Measurements from ENCODE around the gene RELA. TPM values are rescaled to one million over a fixed set of nuclear protein-coding genes. Genes with fewer than 3 reads are reported as not detected.
"Not testable (repeated sequence)": the region's sequence is repeated elsewhere in the genome, so short reads cannot be mapped to it uniquely, and the experiment has no call there.

The RELA gene
- total RNA-seq, 2 donors from 2014 or later, result 81.7 to 97.8 TPM

DNA sequence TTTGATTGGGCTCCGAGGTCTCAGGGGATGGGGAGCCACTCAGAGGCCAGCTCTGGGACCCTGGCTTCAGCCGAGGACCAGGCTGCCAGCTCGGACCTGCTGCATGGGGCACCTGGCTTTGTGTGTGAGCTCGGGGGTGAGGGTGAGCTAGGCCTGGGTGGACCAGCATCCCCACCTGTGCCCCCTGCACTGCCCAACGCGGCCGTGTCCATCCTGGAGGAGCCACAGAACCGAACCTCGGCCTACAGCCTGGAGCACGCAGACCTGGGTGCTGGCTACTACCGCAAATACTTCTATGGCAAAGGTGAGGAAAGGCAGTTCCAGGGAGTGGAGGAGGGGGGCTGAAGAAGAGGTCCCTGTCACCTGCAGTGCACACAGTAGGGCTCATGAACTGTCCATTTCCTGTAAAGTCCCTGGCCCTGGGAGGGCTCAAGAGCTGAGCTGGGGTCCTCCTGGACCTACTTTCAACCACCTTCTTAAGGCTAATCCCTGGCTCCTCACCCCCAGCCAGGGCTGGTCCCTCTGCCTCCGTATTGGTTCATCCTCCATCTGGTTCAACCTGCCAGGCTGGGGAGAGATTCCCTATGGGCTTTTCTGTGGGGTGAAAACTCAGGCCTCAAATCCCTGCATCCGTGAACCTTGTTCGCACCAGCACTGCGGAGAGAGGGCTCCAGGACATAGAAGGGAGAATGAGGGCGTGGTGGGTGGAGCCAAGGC, 21.3 kb downstream of the RELA start:
- Mint-ChIP-seq H3K36me3 (peaks cover 23 to 32% of the 10 kb centered on the region in 2 donors), H3K9me3 (no peaks in the 10 kb centered on the region), H3K27ac (peak overlapping the region; percentile 79 to 93)
- DNase-seq (ENCODE audit: low spot score in 2 of 2) (no peak), ATAC-seq (no peak)

DNA sequence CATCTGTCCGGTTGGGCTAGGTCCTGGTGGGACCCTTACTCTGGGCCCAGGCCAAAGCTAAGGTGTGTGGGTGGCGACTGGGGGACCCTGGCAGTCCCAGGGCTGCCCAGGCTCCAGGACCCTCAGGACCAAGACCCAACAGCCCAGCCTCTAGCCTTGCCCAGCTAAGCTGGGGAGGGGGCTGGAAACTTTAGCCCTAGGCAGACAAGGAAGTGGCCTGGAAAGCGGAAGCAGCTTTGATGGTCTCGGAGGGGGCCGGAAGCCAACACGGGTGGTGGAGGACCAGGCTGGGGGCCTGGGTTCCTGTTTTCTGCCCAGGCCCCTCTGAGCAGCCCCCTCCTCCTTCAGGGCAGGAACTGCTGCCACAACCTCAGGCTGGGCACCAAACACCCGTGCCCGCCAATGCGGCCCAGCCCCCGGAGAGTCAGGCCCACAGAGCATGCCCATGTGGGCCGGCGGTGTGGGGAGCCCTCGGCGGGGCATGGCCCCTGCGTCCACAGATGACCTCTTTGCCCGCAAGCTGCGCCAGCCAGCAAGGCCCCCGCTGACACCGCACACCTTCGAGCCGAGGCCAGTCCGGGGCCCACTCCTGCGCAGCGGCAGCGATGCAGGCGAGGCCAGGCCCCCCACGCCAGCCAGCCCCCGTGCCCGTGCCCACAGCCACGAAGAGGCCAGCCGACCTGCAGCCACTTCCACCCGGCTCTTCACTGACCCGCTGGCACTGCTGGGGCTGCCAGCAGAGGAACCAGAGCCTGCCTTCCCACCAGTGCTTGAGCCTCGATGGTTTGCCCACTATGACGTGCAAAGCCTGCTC, 22.0 kb downstream of the RELA start:
- Mint-ChIP-seq H3K36me3 (peaks cover 23 to 32% of the 10 kb centered on the region in 2 donors), H3K9me3 (no peaks in the 10 kb centered on the region), H3K27ac (peak overlapping the region; percentile 86 to 93)
- ATAC-seq (no peak), DNase-seq (ENCODE audit: low spot score in 2 of 2) (no peak)

DNA sequence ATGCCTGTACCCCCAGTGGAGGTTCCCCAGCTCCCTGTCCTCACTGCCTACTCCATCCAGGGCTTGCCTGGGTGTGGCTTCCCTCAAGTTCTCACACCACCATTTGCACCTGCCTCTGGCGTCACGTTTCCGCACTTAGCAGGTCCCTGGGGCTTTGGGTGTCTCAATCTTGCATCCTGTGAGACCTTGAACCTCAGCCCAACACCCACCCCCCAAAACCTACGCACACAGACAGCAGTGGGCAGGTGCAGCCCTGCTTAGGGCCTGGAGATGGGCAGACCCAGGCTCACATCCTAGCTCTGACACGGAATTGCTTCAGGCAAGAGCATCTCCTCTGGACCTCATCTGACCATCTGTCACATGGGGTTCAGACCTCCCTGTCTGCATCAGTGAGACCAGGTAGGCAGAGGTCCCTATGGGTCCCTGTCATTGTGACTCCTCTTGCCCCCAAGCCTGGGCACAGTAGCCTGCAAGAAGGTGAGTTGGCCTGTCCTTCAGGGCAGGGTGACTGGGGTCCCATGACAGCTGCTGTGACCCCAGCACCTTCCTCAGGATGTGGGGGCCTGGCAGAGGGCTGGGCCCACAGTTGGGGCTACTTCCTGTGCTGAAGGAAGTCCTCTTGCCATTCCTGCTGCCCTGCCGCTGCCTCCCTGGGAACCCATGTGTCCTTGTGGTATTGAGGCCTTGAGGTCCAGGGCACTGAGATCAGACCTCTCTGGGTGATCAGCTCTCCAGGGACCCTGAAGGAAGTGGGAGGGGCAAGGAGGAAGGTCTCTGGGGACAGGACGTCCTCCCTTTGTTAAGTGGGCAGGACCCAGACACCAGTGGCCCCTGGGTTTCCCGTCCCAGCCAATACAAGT, 22.9 kb downstream of the RELA start:
- peak overlapping the region; percentile 86 to 93 for H3K27ac Mint-ChIP-seq
- DNase-seq (ENCODE audit: low spot score in 2 of 2) (peak in 1 of 2 donors; percentile 53), ATAC-seq (peak; percentile 27 to 31)
- H3K9me3 Mint-ChIP-seq, result no peaks in the 10 kb centered on the region
- peaks cover 23 to 32% of the 10 kb centered on the region in 2 donors for H3K36me3 Mint-ChIP-seq

DNA sequence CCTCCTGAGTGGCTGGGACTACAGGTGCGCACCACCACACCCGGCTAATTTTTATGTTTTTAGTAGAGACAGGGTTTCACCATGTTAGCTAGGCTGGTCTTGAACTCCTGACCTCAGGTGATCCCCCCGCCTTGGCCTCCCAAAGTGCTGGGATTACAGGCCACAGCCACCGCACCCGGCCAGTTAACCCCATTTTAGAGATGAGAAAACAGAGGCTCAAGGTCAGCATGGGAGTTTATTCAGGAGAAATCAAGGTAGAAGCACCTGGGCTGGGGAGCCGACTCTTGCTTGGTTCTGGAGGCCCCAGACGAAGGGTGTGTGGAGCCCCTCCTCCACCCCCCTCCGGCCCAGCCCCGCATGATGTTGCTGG, 23.5 kb downstream of the RELA start:
- not testable (repeated sequence) for ATAC-seq; DNase-seq (ENCODE audit: low spot score in 2 of 2); H3K9me3 Mint-ChIP-seq
- Mint-ChIP-seq H3K27ac (peak overlapping the region; percentile 93 to 95), H3K36me3 (peaks cover 23 to 32% of the 10 kb centered on the region in 2 donors)

DNA sequence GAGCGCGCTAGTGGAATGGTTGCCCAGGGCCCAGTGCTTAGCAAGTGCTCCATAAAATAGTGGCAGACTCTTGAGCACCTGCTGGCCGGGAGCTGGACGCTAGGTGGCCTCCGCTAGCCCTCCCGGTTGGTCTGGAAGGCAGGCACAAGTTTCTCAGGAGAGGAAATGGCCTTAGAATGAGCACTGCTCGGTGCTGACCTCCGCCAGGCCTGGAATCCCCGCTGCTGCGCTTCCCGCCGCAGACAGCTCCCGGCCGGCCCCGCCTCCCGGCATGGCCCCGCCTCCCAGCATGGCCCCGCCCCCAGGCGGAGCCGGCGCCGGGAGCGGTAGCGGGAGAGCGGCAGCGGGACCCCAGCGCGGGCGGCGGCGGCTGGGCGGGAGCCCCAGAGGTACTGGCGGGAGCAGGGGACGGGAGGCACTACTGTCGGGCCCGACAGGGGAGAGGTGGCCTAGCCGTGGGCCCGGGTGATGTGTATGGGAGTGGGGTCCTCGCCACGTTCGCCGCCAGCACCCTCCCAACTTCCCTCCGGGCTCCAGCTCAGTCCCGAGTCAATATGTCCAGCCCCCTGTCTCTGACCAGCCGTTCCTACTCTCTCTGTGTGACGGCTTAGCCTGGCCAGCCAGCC, 24.8 kb downstream of the RELA start, which contains the start of gene SIPA1:
SIPA1 (plus strand) TSS at position 308 of the 626 bp plus-strand sequence. CDS start 2,821 bp downstream, outside the sequence.
- peaks cover 23 to 32% of the 10 kb centered on the region in 2 donors for H3K36me3 Mint-ChIP-seq
- H3K27ac Mint-ChIP-seq, result peak within 1 kb of the TSS; percentile 93 to 95
- H3K9me3 Mint-ChIP-seq, result no peaks in the 10 kb centered on the region
- ATAC-seq (peak; percentile 64 to 72), DNase-seq (ENCODE audit: low spot score in 2 of 2) (peak; percentile 80 to 90)

DNA sequence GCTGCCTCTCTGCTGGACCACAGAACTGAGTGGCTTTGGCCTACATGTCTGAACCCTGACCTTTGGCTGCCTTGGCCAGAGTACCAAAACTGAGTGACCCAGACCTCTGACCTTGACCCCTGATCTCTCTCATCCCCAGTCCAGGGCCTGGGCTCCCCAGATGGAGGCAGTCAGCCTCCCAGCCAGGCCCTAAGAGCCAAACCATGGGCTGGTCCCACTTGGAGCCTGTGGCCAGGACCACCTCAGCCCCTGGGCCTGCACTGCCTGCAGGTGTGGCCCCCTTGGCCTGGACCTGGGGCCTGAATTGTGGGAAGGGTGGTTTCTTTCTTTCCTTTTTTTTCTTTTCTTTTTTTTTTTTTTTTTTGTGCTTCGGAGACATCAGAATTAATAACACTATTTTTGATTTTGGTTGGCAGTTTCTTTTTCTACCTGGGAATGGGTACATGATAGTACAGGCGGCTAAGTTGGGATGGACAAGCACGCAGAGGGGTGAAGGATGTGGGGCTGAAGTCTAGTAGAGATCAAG, 25.6 kb downstream of the RELA start:
- DNase-seq (ENCODE audit: low spot score in 2 of 2) (no peak), ATAC-seq (no peak)
- H3K36me3 Mint-ChIP-seq, result peaks cover 22 to 32% of the 10 kb centered on the region in 2 donors
- peak overlapping the region in 1 of 2 donors; percentile 49 for H3K27ac Mint-ChIP-seq
- H3K9me3 Mint-ChIP-seq, result no peaks in the 10 kb centered on the region

DNA sequence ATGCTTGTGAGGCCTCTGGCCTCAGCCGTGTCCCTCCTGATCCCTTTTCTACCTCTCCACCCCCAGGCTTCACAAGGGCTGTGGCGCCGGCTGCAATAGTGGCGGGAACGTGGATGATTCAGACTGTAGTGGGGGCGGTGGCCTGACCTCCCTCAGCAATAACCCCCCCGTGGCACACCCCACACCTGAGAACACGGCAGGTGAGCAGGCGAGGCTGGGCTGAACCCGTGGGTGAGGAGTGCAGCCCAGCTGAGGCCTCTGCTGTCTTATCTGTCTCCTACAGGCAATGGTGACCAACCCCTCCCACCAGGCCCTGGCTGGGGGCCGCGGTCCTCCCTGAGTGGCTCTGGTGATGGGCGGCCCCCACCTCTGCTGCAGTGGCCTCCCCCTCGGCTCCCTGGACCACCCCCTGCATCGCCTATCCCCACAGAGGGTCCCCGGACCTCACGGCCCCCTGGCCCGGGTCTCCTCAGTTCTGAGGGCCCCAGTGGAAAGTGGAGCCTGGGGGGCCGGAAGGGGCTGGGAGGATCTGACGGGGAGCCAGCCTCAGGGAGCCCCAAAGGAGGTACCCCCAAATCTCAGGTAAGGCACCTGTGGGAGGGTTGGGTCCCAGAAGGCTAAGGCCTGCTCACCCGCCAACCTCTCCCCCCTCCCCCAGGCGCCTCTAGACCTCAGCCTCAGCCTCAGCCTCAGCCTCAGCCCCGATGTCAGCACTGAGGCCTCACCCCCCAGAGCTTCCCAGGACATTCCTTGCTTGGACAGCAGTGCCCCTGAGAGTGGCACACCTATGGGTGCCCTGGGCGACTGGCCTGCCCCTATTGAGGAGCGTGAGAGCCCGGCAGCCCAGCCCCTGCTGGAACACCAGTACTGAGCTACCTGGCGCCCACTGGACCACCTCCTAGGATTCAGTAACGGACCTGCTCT, 26.3 kb downstream of the RELA start:
- no peak for DNase-seq (ENCODE audit: low spot score in 2 of 2)
- peak overlapping the region in 1 of 2 donors; percentile 49 for H3K27ac Mint-ChIP-seq
- ATAC-seq, result no peak
- H3K36me3 Mint-ChIP-seq, result peaks cover 15 to 25% of the 10 kb centered on the region in 2 donors
- H3K9me3 Mint-ChIP-seq, result no peaks in the 10 kb centered on the region

DNA sequence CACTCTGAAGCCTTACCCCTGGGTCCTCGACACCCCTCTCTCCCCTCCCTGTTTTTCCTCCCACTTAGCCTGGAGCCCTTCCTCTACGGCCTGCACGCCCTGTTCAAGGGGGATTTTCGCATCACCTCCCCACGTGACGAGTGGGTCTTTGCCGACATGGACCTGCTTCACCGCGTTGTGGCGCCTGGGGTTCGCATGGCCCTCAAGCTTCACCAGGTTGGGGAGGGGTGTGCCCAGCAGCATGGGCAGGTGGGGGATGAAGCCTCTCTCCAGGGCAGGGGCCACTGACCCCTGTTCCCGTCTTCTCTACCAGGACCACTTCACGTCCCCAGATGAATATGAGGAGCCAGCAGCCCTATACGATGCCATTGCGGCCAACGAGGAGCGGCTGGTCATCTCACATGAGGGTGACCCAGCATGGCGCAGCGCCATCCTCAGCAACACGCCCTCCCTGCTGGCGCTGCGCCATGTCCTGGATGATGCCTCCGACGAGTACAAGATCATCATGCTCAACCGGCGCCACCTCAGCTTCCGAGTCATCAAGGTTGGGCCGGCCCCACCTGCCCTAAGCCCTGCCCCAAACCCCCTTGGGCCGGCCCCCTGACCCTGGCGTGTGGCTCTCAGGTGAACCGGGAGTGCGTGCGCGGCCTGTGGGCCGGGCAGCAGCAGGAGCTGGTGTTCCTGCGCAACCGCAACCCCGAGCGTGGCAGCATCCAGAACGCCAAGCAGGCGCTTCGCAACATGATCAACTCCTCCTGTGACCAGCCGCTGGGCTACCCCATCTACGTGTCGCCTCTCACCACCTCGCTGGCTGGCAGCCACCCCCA, 27.6 kb downstream of the RELA start:
- no peak for ATAC-seq
- H3K36me3 Mint-ChIP-seq, result peaks cover 7 to 18% of the 10 kb centered on the region in 2 donors
- no peak overlapping the region for H3K27ac Mint-ChIP-seq
- DNase-seq (ENCODE audit: low spot score in 2 of 2), result no peak
- no peaks in the 10 kb centered on the region for H3K9me3 Mint-ChIP-seq

DNA sequence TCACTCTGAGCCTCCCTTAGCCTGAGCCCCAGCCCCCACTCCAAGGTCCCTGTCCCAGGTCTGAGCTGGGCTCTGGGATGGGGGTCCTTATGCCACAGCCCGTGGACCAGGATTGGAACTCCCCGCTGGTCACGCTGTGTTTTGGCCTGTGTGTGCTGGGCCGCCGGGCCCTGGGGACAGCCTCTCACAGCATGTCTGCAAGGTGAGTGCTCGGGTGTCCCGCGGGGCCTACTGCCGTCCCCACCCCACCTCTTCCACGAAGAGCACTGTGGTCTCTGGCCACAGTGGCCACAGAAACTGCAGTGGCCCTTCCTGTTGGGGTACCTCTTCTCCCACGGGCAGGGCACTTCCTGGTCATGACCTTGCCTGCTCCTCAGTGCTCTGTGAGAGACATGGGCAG, 28.3 kb downstream of the RELA start:
- Mint-ChIP-seq H3K36me3 (peaks cover 7 to 12% of the 10 kb centered on the region in 2 donors), H3K9me3 (no peaks in the 10 kb centered on the region), H3K27ac (peak overlapping the region in 1 of 2 donors; percentile 75)
- ATAC-seq (no peak), DNase-seq (ENCODE audit: low spot score in 2 of 2) (no peak)

DNA sequence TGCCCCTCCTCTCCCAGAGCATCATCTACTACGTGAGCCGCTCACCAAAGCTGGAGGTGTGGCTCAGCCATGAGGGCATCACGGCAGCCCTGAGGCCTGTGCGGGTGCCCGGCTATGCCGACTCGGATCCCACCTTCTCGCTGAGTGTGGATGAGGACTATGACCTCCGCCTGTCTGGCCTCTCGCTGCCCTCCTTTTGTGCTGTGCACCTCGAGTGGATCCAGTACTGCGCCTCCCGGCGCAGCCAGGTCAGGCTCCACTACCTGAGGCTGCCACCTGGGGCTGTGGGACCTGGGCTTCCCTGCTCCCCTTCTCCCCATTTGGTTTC, 28.6 kb downstream of the RELA start:
- no peaks in the 10 kb centered on the region for H3K9me3 Mint-ChIP-seq
- peaks cover 6 to 14% of the 10 kb centered on the region in 2 donors for H3K36me3 Mint-ChIP-seq
- no peak for DNase-seq (ENCODE audit: low spot score in 2 of 2)
- peak overlapping the region in 1 of 2 donors; percentile 75 for H3K27ac Mint-ChIP-seq
- ATAC-seq, result no peak

DNA sequence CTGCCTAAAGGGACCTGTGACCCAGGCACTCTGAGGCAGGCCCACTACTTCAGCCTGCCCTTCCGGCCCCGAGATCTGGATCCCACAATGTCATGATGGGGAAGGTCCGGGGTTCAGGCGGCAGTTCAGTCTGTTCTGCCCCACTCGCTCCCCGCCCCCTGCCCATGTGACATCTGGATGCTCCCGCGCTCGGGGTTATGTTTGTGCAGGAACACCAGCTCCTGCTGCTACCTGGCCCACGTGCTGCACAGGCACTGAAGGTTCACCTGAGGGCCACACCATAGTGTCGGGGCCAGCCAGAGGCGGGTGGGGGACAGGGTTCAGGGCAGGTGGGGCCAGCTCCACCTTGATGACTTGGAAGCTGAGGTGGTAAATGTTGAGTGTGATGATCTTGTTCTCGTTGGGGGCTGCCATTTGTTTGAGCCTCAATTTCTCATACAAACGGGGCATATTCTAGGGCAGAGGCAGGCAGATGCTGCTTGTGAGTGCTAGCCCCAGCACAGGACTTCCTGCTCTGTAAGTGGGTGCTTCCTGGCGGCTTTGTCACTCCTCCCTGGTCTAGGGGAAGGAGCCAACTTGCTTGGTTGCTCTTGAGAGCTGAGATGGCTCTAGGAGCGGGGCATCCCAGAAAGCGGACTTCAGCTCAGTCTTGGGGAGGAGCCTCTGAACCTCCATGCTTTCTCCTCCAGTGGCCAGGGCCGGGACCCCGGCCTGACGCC, 29.2 kb downstream of the RELA start:
- ATAC-seq, result no peak
- peaks cover under 1 to 10% of the 10 kb centered on the region in 2 donors for H3K36me3 Mint-ChIP-seq
- no peaks in the 10 kb centered on the region for H3K9me3 Mint-ChIP-seq
- DNase-seq (ENCODE audit: low spot score in 2 of 2), result no peak
- H3K27ac Mint-ChIP-seq, result peak overlapping the region; percentile 75 to 94

DNA sequence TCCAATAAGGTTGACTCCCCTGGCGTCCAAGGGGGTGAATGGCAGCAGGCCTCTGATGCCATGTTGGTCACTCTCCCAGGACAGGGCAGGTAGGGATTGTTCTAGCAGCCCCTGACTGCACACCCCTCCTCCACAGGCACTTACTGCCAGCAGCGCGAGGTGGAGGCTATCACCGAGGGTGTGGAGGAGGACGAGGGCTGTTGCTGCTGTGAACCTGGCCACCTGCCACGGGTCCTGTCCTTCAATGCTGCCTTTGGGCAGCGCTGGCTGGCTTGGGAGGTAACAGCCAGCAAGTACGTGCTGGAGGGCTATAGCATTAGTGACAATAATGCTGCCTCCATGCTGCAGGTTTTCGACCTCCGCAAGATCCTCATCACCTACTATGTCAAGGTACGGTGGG, 32.5 kb downstream of the RELA start:
- H3K27ac Mint-ChIP-seq, result no peak overlapping the region
- DNase-seq (ENCODE audit: low spot score in 2 of 2), result no peak
- ATAC-seq, result no peak
- peaks cover 0 to 6% of the 10 kb centered on the region in 2 donors for H3K36me3 Mint-ChIP-seq
- no peaks in the 10 kb centered on the region for H3K9me3 Mint-ChIP-seq

DNA sequence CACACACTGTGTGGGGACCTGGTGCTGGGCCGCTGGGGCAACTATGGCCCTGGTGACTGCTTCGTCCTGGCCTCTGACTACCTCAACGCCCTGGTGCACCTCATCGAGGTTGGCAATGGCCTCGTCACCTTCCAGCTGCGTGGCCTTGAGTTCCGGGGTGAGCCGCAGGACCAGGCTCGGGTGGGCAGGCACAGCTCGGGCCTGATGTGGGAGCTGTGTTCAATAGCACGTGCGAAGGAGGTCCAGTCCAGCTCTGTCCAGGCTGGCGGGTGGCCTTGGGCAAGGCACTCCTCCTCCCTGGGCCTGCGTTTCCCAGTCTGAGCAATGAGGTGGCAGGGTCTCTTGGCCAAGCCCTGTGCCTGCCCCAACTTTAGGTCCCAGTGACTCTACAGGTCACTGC, 33.1 kb downstream of the RELA start:
- DNase-seq (ENCODE audit: low spot score in 2 of 2) (no peak), ATAC-seq (no peak)
- peaks cover 0 to 6% of the 10 kb centered on the region in 2 donors for H3K36me3 Mint-ChIP-seq
- H3K27ac Mint-ChIP-seq, result no peak overlapping the region
- H3K9me3 Mint-ChIP-seq, result no peaks in the 10 kb centered on the region

DNA sequence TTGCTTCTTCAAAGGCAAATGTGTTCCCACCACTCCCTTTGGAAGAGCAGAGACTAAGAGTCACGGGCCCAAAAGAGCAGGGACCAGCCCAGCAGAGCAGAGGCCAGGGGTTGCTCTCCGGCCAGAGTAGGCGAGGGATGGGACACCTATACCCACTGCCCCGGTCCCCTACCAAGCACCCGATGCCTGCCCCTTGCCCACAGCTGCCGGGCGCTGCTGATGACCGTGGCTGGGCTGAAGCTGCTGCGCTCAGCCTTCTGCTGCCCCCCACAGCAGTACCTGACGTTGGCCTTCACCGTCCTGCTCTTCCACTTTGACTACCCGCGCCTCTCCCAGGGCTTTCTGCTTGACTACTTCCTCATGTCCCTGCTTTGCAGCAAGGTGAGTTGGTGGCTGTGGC, 35.5 kb downstream of the RELA start:
- DNase-seq (ENCODE audit: low spot score in 2 of 2) (no peak), ATAC-seq (no peak)
- Mint-ChIP-seq H3K27ac (peak overlapping the region; percentile 14 to 67), H3K36me3 (peaks cover 0 to 6% of the 10 kb centered on the region in 2 donors), H3K9me3 (no peaks in the 10 kb centered on the region)
